OCI-M2 (cell line): ENCODE results near the gene C14orf132.

Experiments
- DNase-seq: peaks from one replicate; lab custom pipeline; 2025; ENCODE audit not compliant: unreplicated experiment; lab: John Stamatoyannopoulos, UW

Gene C14orf132

GRCh38 chr14:96039633-96040311 is 610 bp downstream of the C14orf132 start:
- no peak for DNase-seq

- no peak for DNase-seq
Observed at GRCh38 chr14:96040828-96041371, 1.7 kb downstream of the C14orf132 start.

GRCh38 chr14:96042248-96042930 is 3.2 kb downstream of the C14orf132 start:
- DNase-seq, result no peak

GRCh38 chr14:96046630-96047029 is 7.5 kb downstream of the C14orf132 start:
- no peak for DNase-seq

- no peak for DNase-seq
Observed at GRCh38 chr14:96047101-96047500, 7.9 kb downstream of the C14orf132 start.

GRCh38 chr14:96049932-96050331 is 10.8 kb downstream of the C14orf132 start:
- DNase-seq, result no peak

- DNase-seq, result no peak
Observed at GRCh38 chr14:96050482-96050881, 11.3 kb downstream of the C14orf132 start.

GRCh38 chr14:96051231-96051630 is 12.1 kb downstream of the C14orf132 start:
- no peak for DNase-seq

GRCh38 chr14:96051642-96052540 is 12.7 kb downstream of the C14orf132 start:
- DNase-seq, result no peak

- DNase-seq, result no peak
Observed at GRCh38 chr14:96052541-96053247, 13.5 kb downstream of the C14orf132 start.

- DNase-seq, result no peak
Observed at GRCh38 chr14:96053248-96053599, 14.1 kb downstream of the C14orf132 start.

- DNase-seq, result no peak
Observed at GRCh38 chr14:96053600-96054381, 14.6 kb downstream of the C14orf132 start.

GRCh38 chr14:96054661-96055060 is 15.5 kb downstream of the C14orf132 start:
- DNase-seq, result no peak

GRCh38 chr14:96055065-96055752 is 16.0 kb downstream of the C14orf132 start:
- no peak for DNase-seq

- no peak for DNase-seq
Observed at GRCh38 chr14:96055753-96056508, 16.8 kb downstream of the C14orf132 start.

- DNase-seq, result no peak
Observed at GRCh38 chr14:96056509-96057422, 17.6 kb downstream of the C14orf132 start.

- no peak for DNase-seq
Observed at GRCh38 chr14:96057738-96058137, 18.6 kb downstream of the C14orf132 start.
